HEK293 (cell line): ENCODE measurements around the gene ZNF747.
A peak's percentile ranks its signal among the peaks of the same experiment; 100 is the strongest.

ENCODE experiments used
- EGR2 ChIP-seq: fragments of 450-650 bp; formaldehyde crosslinking; IDR thresholded peaks from 2 replicates; pipeline ENCODE4 v1.5.1; 2016; ENCODE audit warnings: low read depth, missing biosample characterization, missing genetic modification characterization
- PRDM2 ChIP-seq: fragments of 450-650 bp; formaldehyde crosslinking; IDR thresholded peaks from 2 replicates; pipeline ENCODE4 v1.5.1; 2016; ENCODE audit warnings: missing biosample characterization, missing genetic modification characterization, borderline replicate concordance
- PRDM4 ChIP-seq: fragments of 450-650 bp; formaldehyde crosslinking; IDR thresholded peaks from 2 replicates; pipeline ENCODE4 v1.5.1; 2017; ENCODE audit warnings: missing biosample characterization, missing genetic modification characterization
- ZEB2 ChIP-seq: fragments of 450-650 bp; formaldehyde crosslinking; IDR thresholded peaks from 2 replicates; pipeline ENCODE4 v1.5.1; 2016; ENCODE audit warnings: missing biosample characterization, missing genetic modification characterization
- ZFP69B ChIP-seq: fragments of 450-650 bp; formaldehyde crosslinking; IDR thresholded peaks from 2 replicates; pipeline ENCODE4 v1.5.1; 2016; ENCODE audit warnings: missing biosample characterization, missing genetic modification characterization
- ZNF112 ChIP-seq: fragments of 450-650 bp; formaldehyde crosslinking; IDR thresholded peaks from 2 replicates; pipeline ENCODE4 v1.5.0; 2017; ENCODE audit warnings: missing biosample characterization, missing genetic modification characterization
- ZNF138 ChIP-seq: fragments of 450-650 bp; formaldehyde crosslinking; IDR thresholded peaks from 2 replicates; pipeline ENCODE4 v1.5.1; 2016; ENCODE audit warnings: missing biosample characterization, missing genetic modification characterization, borderline replicate concordance
- ZNF184 ChIP-seq: fragments of 450-650 bp; IDR thresholded peaks from 2 replicates; pipeline ENCODE4 v1.5.1; 2018; ENCODE audit warnings: missing biosample characterization, mild to moderate bottlenecking, missing genetic modification characterization
- ZNF221 ChIP-seq: fragments of 450-650 bp; formaldehyde crosslinking; IDR thresholded peaks from 2 replicates; pipeline ENCODE4 v1.5.1; 2017; ENCODE audit warnings: missing biosample characterization, missing genetic modification characterization, borderline replicate concordance
- ZNF391 ChIP-seq: fragments of 450-650 bp; formaldehyde crosslinking; IDR thresholded peaks from 2 replicates; pipeline ENCODE4 v1.5.1; 2016; ENCODE audit warnings: low read depth, missing biosample characterization, missing genetic modification characterization, borderline replicate concordance
- ZNF404 ChIP-seq: fragments of 450-650 bp; formaldehyde crosslinking; IDR thresholded peaks from 2 replicates; pipeline ENCODE4 v1.5.1; 2017; ENCODE audit warnings: missing biosample characterization, missing genetic modification characterization
- ZNF501 ChIP-seq: fragments of 450-650 bp; formaldehyde crosslinking; IDR thresholded peaks from 2 replicates; pipeline ENCODE4 v1.5.1; 2016; ENCODE audit warnings: missing biosample characterization, missing genetic modification characterization
- ZNF514 ChIP-seq: fragments of 450-650 bp; formaldehyde crosslinking; IDR thresholded peaks from 2 replicates; pipeline ENCODE4 v1.5.1; 2016; ENCODE audit warnings: missing biosample characterization, missing genetic modification characterization
- ZNF521 ChIP-seq: fragments of 450-650 bp; formaldehyde crosslinking; IDR thresholded peaks from 2 replicates; pipeline ENCODE4 v1.5.1; 2017; ENCODE audit warnings: missing biosample characterization, mild to moderate bottlenecking, missing genetic modification characterization
- ZNF670 ChIP-seq: fragments of 450-650 bp; formaldehyde crosslinking; IDR thresholded peaks from 2 replicates; pipeline ENCODE4 v1.5.1; 2016; ENCODE audit warnings: missing biosample characterization, missing genetic modification characterization, low read depth
- ZNF677 ChIP-seq: fragments of 450-650 bp; IDR thresholded peaks from 2 replicates; pipeline ENCODE4 v1.5.0; 2018; ENCODE audit warnings: missing biosample characterization, mild to moderate bottlenecking, missing genetic modification characterization, moderate library complexity
- ZNF830 ChIP-seq: fragments of 450-650 bp; IDR thresholded peaks from 2 replicates; pipeline ENCODE4 v1.5.0; 2018; ENCODE audit warnings: missing biosample characterization, missing genetic modification characterization, low read depth, mild to moderate bottlenecking, moderate library complexity
- TF ChIP-seq, protein P1 (sequence below): fragments of 450-650 bp; formaldehyde crosslinking; IDR thresholded peaks from 2 replicates; pipeline ENCODE4 v1.5.1; 2016; ENCODE audit warnings: missing biosample characterization, missing genetic modification characterization
- TF ChIP-seq, protein P2 (sequence below): fragments of 450-650 bp; formaldehyde crosslinking; optimal IDR thresholded peaks from 2 replicates; pipeline ENCODE3; 2016; ENCODE audit warnings: missing biosample characterization, mild to moderate bottlenecking, missing genetic modification characterization
- TF ChIP-seq, protein P3 (sequence below): fragments of 450-650 bp; formaldehyde crosslinking; conservative IDR thresholded peaks from 2 replicates; pipeline ENCODE4 v1.5.1; 2016; ENCODE audit warnings: low read depth, missing biosample characterization, missing genetic modification characterization

Gene ZNF747

GRCh38 chr16:30526823-30527634 lies 7.6 kb downstream of the ZNF747 start (continued):
- TF ChIP-seq ZNF221 (tag by site-specific recombination) (peak; percentile 69; the same call in 1 of the 2 replicates), ZNF521 (tag by site-specific recombination) (no peak), ZNF404 (no peak), ZNF184 (tag by site-specific recombination) (no peak), ZNF391 (tag by site-specific recombination) (peak; percentile 82; the same call in 1 of the 2 replicates), ZNF501 (tag by site-specific recombination) (peak; percentile 89), ZNF830 (tag by site-specific recombination) (no peak), ZNF677 (tag by site-specific recombination) (peak; percentile 13; the same call in 1 of the 2 replicates), ZEB2 (tag by site-specific recombination) (peak; percentile 100), ZNF138 (tag by site-specific recombination) (no peak), ZFP69B (tag by site-specific recombination) (peak; percentile 88), ZNF112 (no peak), PRDM2 (tag by site-specific recombination) (no peak), EGR2 (tag by site-specific recombination) (peak; percentile 77), PRDM4 (peak; percentile 55), ZNF670 (tag by site-specific recombination) (no peak), ZNF514 (tag by site-specific recombination) (no peak)
- TF ChIP-seq, protein P1, sequence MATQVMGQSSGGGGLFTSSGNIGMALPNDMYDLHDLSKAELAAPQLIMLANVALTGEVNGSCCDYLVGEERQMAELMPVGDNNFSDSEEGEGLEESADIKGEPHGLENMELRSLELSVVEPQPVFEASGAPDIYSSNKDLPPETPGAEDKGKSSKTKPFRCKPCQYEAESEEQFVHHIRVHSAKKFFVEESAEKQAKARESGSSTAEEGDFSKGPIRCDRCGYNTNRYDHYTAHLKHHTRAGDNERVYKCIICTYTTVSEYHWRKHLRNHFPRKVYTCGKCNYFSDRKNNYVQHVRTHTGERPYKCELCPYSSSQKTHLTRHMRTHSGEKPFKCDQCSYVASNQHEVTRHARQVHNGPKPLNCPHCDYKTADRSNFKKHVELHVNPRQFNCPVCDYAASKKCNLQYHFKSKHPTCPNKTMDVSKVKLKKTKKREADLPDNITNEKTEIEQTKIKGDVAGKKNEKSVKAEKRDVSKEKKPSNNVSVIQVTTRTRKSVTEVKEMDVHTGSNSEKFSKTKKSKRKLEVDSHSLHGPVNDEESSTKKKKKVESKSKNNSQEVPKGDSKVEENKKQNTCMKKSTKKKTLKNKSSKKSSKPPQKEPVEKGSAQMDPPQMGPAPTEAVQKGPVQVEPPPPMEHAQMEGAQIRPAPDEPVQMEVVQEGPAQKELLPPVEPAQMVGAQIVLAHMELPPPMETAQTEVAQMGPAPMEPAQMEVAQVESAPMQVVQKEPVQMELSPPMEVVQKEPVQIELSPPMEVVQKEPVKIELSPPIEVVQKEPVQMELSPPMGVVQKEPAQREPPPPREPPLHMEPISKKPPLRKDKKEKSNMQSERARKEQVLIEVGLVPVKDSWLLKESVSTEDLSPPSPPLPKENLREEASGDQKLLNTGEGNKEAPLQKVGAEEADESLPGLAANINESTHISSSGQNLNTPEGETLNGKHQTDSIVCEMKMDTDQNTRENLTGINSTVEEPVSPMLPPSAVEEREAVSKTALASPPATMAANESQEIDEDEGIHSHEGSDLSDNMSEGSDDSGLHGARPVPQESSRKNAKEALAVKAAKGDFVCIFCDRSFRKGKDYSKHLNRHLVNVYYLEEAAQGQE (tag by site-specific recombination) = peak; percentile 77
- TF ChIP-seq, protein P2, sequence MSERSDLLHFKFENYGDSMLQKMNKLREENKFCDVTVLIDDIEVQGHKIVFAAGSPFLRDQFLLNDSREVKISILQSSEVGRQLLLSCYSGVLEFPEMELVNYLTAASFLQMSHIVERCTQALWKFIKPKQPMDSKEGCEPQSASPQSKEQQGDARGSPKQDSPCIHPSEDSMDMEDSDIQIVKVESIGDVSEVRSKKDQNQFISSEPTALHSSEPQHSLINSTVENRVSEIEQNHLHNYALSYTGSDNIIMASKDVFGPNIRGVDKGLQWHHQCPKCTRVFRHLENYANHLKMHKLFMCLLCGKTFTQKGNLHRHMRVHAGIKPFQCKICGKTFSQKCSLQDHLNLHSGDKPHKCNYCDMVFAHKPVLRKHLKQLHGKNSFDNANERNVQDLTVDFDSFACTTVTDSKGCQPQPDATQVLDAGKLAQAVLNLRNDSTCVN = peak; percentile 98
- TF ChIP-seq, protein P3, sequence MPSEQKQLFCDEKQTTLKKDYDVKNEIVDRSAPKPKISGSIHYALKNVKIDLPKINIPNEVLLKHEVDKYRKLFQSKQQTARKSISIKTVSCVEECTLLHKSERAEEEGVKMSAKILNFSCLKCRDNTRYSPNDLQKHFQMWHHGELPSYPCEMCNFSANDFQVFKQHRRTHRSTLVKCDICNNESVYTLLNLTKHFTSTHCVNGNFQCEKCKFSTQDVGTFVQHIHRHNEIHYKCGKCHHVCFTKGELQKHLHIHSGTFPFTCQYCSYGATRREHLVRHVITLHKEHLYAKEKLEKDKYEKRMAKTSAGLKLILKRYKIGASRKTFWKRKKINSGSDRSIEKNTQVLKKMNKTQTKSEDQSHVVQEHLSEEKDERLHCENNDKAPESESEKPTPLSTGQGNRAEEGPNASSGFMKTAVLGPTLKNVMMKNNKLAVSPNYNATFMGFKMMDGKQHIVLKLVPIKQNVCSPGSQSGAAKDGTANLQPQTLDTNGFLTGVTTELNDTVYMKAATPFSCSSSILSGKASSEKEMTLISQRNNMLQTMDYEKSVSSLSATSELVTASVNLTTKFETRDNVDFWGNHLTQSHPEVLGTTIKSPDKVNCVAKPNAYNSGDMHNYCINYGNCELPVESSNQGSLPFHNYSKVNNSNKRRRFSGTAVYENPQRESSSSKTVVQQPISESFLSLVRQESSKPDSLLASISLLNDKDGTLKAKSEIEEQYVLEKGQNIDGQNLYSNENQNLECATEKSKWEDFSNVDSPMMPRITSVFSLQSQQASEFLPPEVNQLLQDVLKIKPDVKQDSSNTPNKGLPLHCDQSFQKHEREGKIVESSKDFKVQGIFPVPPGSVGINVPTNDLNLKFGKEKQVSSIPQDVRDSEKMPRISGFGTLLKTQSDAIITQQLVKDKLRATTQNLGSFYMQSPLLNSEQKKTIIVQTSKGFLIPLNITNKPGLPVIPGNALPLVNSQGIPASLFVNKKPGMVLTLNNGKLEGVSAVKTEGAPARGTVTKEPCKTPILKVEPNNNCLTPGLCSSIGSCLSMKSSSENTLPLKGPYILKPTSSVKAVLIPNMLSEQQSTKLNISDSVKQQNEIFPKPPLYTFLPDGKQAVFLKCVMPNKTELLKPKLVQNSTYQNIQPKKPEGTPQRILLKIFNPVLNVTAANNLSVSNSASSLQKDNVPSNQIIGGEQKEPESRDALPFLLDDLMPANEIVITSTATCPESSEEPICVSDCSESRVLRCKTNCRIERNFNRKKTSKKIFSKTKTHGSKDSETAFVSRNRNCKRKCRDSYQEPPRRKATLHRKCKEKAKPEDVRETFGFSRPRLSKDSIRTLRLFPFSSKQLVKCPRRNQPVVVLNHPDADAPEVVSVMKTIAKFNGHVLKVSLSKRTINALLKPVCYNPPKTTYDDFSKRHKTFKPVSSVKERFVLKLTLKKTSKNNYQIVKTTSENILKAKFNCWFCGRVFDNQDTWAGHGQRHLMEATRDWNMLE = peak; percentile 41; the same call in 1 of the 2 replicates
